Smooth muscle cell (in vitro differentiated cells): Measurements from ENCODE around the gene CLEC16A. TPM values are rescaled to one million over a fixed set of nuclear protein-coding genes. Genes with fewer than 3 reads are reported as not detected.

ENCODE experiments used
- DNase-seq: peaks from one replicate; lab custom pipeline; 2025; ENCODE audit not compliant: unreplicated experiment; lab: John Stamatoyannopoulos, UW
- H2AFZ ChIP-seq: fragments of 200-600 bp; sonication (generic); 2 replicates; pipeline ENCODE4 v1.6.0; 2016; ENCODE audit warnings: antibody characterized with exemption, low read depth, mild to moderate bottlenecking
- H3F3A ChIP-seq: fragments of 200-600 bp; sonication (generic); 2 replicates; pipeline ENCODE4 v1.6.0; 2017; ENCODE audit warnings: antibody characterized with exemption, low read depth
- H3K27ac ChIP-seq: fragments of 200-600 bp; sonication (generic); 2 replicates; pipeline ENCODE4 v1.5.1; 2016; ENCODE audit warnings: low read depth, mild to moderate bottlenecking
- H3K27me3 ChIP-seq: fragments of 200-600 bp; sonication (generic); 2 replicates; pipeline ENCODE4 v1.6.1; 2016; ENCODE audit warnings: low read depth, mild to moderate bottlenecking
- H3K36me3 ChIP-seq: fragments of 200-600 bp; sonication (generic); 2 replicates; pipeline ENCODE4 v1.5.1; 2016; ENCODE audit warnings: low read depth
- H3K4me1 ChIP-seq: fragments of 200-600 bp; sonication (generic); 2 replicates; pipeline ENCODE4 v1.5.1; 2016; ENCODE audit warnings: low read depth
- H3K4me2 ChIP-seq: fragments of 200-600 bp; sonication (generic); 2 replicates; pipeline ENCODE4 v1.6.0; 2016; ENCODE audit warnings: mild to moderate bottlenecking
- H3K4me3 ChIP-seq: fragments of 200-600 bp; sonication (generic); 2 replicates; pipeline ENCODE4 v1.5.1; 2016; ENCODE audit warnings: mild to moderate bottlenecking
- H3K79me2 ChIP-seq: fragments of 200-600 bp; sonication (generic); 2 replicates; pipeline ENCODE4 v1.6.0; 2016; ENCODE audit warnings: low read depth, mild to moderate bottlenecking
- H3K9ac ChIP-seq: fragments of 200-600 bp; sonication (generic); 2 replicates; pipeline ENCODE4 v1.6.0; 2016; ENCODE audit warnings: low read depth
- H3K9me3 ChIP-seq: fragments of 200-600 bp; sonication (generic); replicated peaks from 2 replicates; pipeline ENCODE4 v1.5.1; 2016; ENCODE audit warnings: low read depth
- H4K20me1 ChIP-seq: fragments of 200-600 bp; sonication (generic); 2 replicates; pipeline ENCODE4 v1.6.0; 2016; ENCODE audit warnings: low read depth
- CTCF ChIP-seq: fragments of 200-600 bp; sonication (generic); IDR thresholded peaks from 2 replicates; pipeline ENCODE4 v1.5.1; 2017; ENCODE audit warnings: borderline replicate concordance, mild to moderate bottlenecking, antibody characterized with exemption; ENCODE audit not compliant: insufficient read depth, poor library complexity, severe bottlenecking
- WGBS: methylation state at CpG from one replicate; pipeline ENCODE4 v1.1.7; 2016; ENCODE audit warnings: low lambda C conversion rate; 5-methylcytosine and 5-hydroxymethylcytosine counted together
- polyA plus RNA-seq: library from polyadenylated mRNA; unstranded; fragments of >200 nt; fragmentation: Nextera tagmentation; extraction: Ambion mirVana; gene quantifications from 2 replicates; pipeline ENCODE4 v1.2.1, GENCODE V29; 2016
- total RNA-seq: library from RNA; depleted of rRNA; stranded (reverse); fragments of >200 nt; gene quantifications from 2 replicates; pipeline ENCODE4 v1.2.3, GENCODE V29; 2014

The CLEC16A gene
- total and polyA plus RNA-seq, 2 experiments from 2014 or later: 12.6 to 16.2 TPM

GRCh38 chr16:11203111-11203623 lies 258.8 kb downstream of the CLEC16A start:
- Histone ChIP-seq H3K36me3 (no peaks in the 10 kb centered on the region), H3K4me1 (peaks cover 18% of the 10 kb centered on the region), H3K79me2 (no peaks in the 10 kb centered on the region), H2AFZ (no peak overlapping the region), H3K4me3 (no peak overlapping the region), H3F3A (no peaks in the 10 kb centered on the region), H3K9ac (no peak overlapping the region), H3K27ac (no peak overlapping the region), H3K9me3 (no peaks in the 10 kb centered on the region), H3K4me2 (no peak overlapping the region), H3K27me3 (no peaks in the 10 kb centered on the region), H4K20me1 (no peaks in the 10 kb centered on the region)
- no peak for TF ChIP-seq CTCF
- 87% methylated on average over 7 of the region's 7 CpGs for WGBS
- DNase-seq: no peak

- Histone ChIP-seq H3F3A (no peaks in the 10 kb centered on the region), H3K4me3 (no peak overlapping the region), H3K27ac (no peak overlapping the region), H4K20me1 (no peaks in the 10 kb centered on the region), H2AFZ (no peak overlapping the region), H3K36me3 (no peaks in the 10 kb centered on the region), H3K9me3 (no peaks in the 10 kb centered on the region), H3K4me2 (no peak overlapping the region), H3K27me3 (no peaks in the 10 kb centered on the region), H3K9ac (no peak overlapping the region), H3K79me2 (no peaks in the 10 kb centered on the region), H3K4me1 (peaks cover 18% of the 10 kb centered on the region)
- DNase-seq: no peak
- WGBS: 81% methylated on average over 4 of the region's 4 CpGs
- TF ChIP-seq CTCF: no peak
Measured at GRCh38 chr16:11204513-11205047, 260.2 kb downstream of the CLEC16A start.

GRCh38 chr16:11205065-11205699 lies 260.8 kb downstream of the CLEC16A start:
- 93% methylated on average over 19 of the region's 19 CpGs for WGBS
- Histone ChIP-seq H3K9ac (no peak overlapping the region), H3K9me3 (no peaks in the 10 kb centered on the region), H3K4me1 (peaks cover 17% of the 10 kb centered on the region), H4K20me1 (no peaks in the 10 kb centered on the region), H3K4me3 (no peak overlapping the region), H3K4me2 (no peak overlapping the region), H3K27me3 (no peaks in the 10 kb centered on the region), H3K79me2 (no peaks in the 10 kb centered on the region), H3F3A (no peaks in the 10 kb centered on the region), H3K36me3 (no peaks in the 10 kb centered on the region), H2AFZ (no peak overlapping the region), H3K27ac (no peak overlapping the region)
- no peak for DNase-seq
- TF ChIP-seq CTCF: no peak
